ENCODE results near the gene FAM118B.

Gene FAM118B

GRCh38 chr11:126211236-126212088 lies at the start of gene FAM118B, which contains the start of gene RPUSD4:
Gene FAM118B (plus strand): TSS chr11:126211782. CDS start chr11:126235002, 23,220 bp downstream.
Gene RPUSD4 (minus strand): TSS chr11:126211650. CDS start chr11:126211638, 12 bp downstream.
- peak; percentile 97 for DNase-seq

DNA sequence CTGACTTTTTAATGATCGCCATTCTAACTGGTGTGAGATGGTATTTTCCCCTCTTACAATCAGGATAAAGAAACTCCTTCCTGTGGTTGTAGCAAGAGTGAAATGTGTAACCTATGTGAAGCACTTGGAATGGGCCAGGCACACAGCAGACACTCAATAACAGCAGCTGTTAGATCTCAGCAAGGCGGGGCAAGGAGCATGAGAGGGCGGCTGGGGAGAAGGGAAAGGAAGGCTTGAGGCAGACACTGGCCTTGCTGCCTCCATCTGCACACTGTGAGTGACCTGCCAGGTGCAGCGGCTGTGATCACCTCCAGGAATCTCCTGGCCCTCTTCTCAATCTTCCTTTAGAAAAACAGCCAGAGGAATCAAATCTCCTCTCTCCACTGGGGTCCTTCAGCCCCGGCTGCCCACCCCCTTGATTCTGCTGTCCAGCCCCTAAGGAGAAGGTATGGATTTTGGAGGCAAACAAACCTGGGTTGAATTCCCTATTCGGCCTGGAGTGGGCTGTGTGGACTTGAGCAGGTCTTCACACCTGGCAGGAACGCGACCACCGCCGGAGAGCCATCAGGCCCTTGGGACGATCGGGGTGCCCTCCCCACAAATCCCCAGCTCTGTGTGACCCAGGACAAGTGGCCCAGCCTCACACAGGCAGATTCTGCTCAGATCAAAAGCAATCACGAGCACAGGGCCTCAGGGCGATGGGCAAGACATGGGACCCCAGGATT lies 49.1 kb upstream of the FAM118B start:
- no peak for DNase-seq

DNA sequence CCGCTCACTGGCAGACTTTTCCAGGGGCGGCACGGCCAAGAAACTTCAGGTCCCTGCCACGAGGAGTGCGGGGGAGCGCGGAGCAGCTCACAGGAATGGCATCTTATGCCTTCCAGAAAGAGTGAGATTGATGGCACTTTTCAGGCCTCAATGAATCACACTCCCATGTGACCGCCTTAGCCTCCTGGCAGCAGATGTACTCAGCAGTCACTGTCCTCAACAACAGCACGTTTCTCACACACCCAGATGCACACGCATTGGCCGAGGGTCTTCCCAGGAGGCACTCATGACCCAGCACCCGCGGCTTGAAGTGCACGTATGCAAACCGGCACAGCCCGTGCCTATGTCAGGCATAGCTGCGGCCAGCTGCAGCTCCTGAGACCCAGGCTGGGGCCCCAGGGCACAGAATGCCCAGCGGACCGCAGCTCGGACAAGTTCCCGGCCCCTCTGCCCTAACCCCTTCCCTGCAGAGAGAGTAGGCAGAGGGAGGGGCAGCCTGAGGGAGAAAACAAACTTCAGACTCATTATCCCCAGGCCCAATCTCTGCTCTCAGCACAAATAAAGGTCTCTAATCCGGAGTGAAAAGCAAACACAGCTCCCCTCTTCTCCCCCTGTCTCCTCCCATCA lies 48.4 kb upstream of the FAM118B start:
- no peak for DNase-seq

- DNase-seq, result no peak
Measured at GRCh38 chr11:126163779-126164178, 47.8 kb upstream of the FAM118B start.

DNA sequence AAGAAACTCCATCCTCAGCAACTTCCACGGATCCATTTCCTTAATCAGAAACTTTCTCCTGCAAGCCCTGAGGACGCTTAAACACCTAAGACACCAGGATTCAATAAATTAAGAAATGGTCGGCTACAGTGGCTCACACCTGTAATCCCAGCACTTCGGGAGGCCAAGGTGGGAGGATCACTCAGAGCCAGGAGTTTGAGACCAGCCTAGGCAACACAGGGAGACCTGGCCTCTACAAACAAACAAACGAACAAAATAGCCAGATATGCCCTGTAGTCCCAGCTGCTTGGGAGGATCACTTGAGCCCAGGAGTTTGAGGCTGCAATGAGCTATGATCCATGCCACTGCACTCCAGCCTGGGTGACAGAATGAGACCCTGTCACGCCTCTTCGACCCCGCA lies 46.8 kb upstream of the FAM118B start:
- no peak for DNase-seq

- no peak for DNase-seq
Measured at GRCh38 chr11:126165311-126165720, 46.3 kb upstream of the FAM118B start.

- DNase-seq, result no peak
Measured at GRCh38 chr11:126165757-126166156, 45.8 kb upstream of the FAM118B start.

GRCh38 chr11:126166413-126166812 lies 45.2 kb upstream of the FAM118B start:
- DNase-seq, result no peak

GRCh38 chr11:126167488-126167887 lies 44.1 kb upstream of the FAM118B start:
- DNase-seq, result no peak

DNA sequence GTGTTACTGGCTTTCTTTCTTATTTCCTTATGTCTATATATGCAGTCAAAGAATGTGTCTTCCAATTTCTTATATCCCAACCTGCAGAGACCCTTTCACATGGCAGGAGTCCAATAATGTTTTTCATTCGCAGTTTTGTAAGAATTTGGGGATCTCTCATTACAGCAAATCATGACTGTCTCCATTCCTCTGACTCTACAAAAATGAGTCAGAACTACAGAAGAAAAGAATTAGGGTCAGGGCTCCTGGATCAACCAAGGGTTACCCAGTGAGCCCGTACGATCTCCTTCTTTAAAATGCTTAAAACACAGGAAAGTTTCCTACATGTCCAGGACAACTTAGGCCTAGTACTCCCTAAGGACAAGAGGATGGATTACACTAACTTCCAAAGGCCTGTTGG lies 42.3 kb upstream of the FAM118B start:
- DNase-seq, result no peak

- no peak for DNase-seq
Measured at GRCh38 chr11:126172596-126173038, 39.0 kb upstream of the FAM118B start.

DNA sequence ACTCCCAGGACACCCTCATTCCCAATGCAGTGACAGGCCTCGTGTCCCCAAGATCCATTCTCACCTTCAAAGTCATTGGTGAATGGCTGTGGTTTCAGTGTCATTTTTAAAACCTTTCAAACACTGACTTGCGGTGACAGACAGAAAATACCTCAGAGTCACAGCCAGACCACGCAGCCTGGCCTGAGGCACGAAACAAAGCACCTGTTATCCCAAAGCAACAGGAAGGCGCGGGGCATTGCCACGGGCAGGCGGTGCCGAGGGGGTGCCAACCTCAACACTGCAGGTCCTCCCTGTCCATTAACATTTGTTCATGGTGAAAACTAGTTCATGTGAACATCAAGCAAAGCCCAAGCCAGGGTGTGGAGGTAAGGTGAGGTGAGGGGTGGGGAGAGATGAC lies 38.3 kb upstream of the FAM118B start:
- DNase-seq, result no peak

DNA sequence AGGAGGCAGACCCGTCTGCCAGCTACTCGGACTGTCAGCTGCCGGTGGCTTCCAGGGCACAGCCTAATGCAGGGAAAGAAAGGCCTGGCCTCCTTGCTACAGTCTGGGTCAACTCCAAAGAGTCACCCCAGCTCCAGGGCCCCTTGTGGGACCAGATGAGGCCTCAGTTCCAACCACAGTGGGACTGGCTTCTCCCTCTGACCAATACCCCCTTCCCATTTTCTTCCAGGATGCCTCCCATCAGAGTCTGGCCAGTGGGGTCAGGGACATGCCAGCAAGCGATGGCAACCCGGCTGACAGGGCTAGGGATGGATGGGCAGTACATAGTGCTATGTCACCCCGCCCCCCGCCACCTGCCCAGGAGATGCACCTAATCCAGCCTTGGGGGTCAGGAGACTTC lies 36.8 kb upstream of the FAM118B start:
- no peak for DNase-seq

- no peak for DNase-seq
Measured at GRCh38 chr11:126175393-126175792, 36.2 kb upstream of the FAM118B start.

GRCh38 chr11:126176853-126177470 lies 34.6 kb upstream of the FAM118B start:
- no peak for DNase-seq

GRCh38 chr11:126181939-126182730 lies 29.4 kb upstream of the FAM118B start:
- DNase-seq, result no peak

DNA sequence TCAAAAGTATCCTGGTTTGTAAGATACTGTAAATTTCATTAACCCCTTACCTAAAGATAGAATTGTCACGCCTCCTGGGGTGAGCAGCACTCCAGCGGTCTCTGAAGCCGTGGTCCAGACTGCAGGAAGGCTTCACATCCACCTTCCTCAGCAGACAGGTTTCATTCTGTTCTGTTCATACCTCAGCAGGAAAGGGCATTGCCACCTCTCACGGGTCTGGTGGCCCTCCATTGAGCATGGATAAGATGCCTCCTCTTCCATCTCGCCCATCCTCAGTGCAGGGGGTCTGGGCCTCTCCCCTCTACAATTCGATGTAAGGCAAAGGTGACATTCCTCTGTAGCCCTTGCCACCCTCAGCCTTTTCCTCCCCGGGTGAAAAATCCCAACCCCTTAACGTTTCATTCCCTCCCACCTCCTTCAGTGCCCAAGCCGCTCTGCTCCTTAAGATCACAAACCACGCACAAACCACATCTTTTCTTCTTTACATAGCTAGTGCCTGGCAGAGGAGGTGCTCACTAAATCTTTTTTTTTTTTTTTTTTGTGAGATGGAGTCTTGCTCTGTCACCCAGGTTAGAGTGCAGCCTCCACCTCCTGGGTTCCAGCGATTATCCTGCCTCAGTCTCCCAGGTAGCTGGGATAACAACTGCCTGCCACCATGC lies 28.7 kb upstream of the FAM118B start:
- DNase-seq, result no peak

DNA sequence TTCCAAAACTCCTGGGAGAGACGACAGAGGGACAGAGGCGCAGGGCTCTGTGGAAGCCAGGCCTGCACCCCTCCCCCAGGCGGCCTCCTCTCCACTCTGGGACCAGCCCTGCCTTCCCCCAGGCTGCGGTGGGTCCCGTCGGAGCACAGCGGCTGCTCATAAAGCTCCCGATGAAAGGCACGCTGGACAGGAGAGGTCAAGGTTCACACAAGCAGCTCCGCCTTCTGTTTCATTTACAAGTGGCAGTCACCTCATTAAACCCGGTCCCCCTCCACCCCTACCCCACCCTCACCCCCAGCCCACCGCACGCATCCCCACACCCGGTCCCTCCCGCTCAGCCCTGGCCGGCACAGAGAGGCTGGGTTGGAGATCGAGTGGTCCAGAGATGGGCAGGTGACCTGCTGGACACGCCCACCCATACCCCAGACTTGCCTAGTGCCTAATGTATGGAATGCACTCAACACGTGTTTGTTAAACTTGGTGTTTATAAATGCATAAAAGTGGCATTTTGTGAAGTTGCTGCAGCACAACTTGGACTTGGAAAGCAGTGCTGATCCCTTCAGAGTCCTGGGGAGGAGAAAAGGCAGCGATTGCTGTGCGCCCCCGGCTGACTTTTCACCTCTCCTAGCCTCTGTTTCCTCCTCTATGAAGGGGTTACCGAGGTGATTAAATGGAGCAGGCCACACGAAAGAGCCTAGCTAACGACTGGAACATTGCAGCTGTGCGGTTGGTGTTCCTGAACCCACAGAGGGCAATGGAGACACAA lies 26.1 kb upstream of the FAM118B start:
- no peak for DNase-seq

DNA sequence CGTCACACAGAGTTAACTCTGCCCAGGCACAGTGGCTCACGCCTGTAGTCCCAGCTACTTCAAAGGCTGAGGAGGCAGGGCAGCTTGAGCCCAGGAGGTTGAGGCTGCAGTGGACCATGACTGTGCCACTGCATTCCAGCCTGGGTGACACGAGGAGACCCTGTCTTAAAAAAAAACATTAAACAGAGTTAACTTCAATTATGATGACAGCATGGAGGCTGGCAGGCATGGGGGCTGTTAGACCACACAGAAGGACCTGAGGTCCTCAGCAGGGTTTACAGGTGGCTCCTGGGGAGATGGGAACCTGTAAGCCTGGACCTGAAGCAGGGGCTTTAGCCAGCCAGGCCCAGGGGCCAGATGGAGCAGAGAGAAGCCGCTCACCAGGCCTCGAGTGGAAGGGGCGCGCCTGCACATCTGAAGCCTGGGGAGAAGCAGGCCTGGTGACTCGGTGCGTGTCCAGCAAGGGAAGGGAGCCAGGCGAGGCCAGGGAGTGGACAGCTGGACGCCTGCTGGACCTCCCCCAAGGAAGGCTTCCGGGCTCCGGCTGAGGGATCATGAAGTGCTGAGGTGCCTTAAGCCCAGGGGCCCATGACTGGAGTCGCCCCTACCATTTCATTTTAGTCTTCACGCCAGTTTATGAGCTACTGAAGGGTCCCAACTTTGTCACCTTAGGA lies 25.4 kb upstream of the FAM118B start:
- no peak for DNase-seq
